GM18499 (cell line): ENCODE data around the gene RNLS.
A peak's percentile ranks its signal among the peaks of the same experiment; 100 is the strongest.

Source experiments
- ATAC-seq: cut with Tn5 transposase; IDR thresholded peaks from one replicate; pipeline ENCODE4 v1.9.1; 2021; ENCODE audit warnings: moderate number of reproducible peaks; ENCODE audit not compliant: insufficient read depth, unreplicated experiment

RNLS gene

GRCh38 chr10:88408096-88408495 is 175.0 kb downstream of the RNLS start:
- ATAC-seq, result no peak

- no peak for ATAC-seq
Observed at GRCh38 chr10:88404133-88404532, 179.0 kb downstream of the RNLS start.

- no peak for ATAC-seq
Observed at GRCh38 chr10:88401671-88402347, 181.3 kb downstream of the RNLS start.

- no peak for ATAC-seq
Observed at GRCh38 chr10:88399240-88399639, 183.9 kb downstream of the RNLS start.

- no peak for ATAC-seq
Observed at GRCh38 chr10:88395677-88396076, 187.4 kb downstream of the RNLS start.

GRCh38 chr10:88392222-88392621 is 190.9 kb downstream of the RNLS start:
- no peak for ATAC-seq

GRCh38 chr10:88390041-88390440 is 193.1 kb downstream of the RNLS start:
- no peak for ATAC-seq

- ATAC-seq, result no peak
Observed at GRCh38 chr10:88389456-88389855, 193.7 kb downstream of the RNLS start.

GRCh38 chr10:88388324-88388723 is 194.8 kb downstream of the RNLS start:
- no peak for ATAC-seq

GRCh38 chr10:88386821-88387773 is 196.0 kb downstream of the RNLS start:
- ATAC-seq, result peak; percentile 40

- peak; percentile 19 for ATAC-seq
Observed at GRCh38 chr10:88386204-88386788, 196.8 kb downstream of the RNLS start.

- peak; percentile 37 for ATAC-seq
Observed at GRCh38 chr10:88385601-88386203, 197.4 kb downstream of the RNLS start.

GRCh38 chr10:88383276-88383675 is 199.8 kb downstream of the RNLS start:
- no peak for ATAC-seq

GRCh38 chr10:88382699-88383098 is 200.4 kb downstream of the RNLS start:
- ATAC-seq, result no peak

- ATAC-seq, result no peak
Observed at GRCh38 chr10:88379575-88379974, 203.5 kb downstream of the RNLS start.

- ATAC-seq, result no peak
Observed at GRCh38 chr10:88377510-88377909, 205.6 kb downstream of the RNLS start.

GRCh38 chr10:88374392-88375175 is 208.5 kb downstream of the RNLS start:
- no peak for ATAC-seq

GRCh38 chr10:88372881-88373592 is 210.1 kb downstream of the RNLS start:
- no peak for ATAC-seq

GRCh38 chr10:88372051-88372715 is 210.9 kb downstream of the RNLS start:
- ATAC-seq, result no peak
